ENCODE results near the gene PYY. TPM values are rescaled to one million over a fixed set of nuclear protein-coding genes. Genes with fewer than 3 reads are reported as not detected.
A peak's percentile ranks its signal among the peaks of the same experiment; 100 is the strongest.
"Not testable (repeated sequence)": the region's sequence is repeated elsewhere in the genome, so short reads cannot be mapped to it uniquely, and the experiment has no call there.

Gene PYY
- total RNA-seq, 4 donors from 2014 or later, result not detected

GRCh38 chr17:44000141-44000860 lies 46.6 kb upstream of the PYY start:
- WGBS, result 88% methylated on average over 12 of the region's 12 CpGs
- no peaks in the 10 kb centered on the region for H3K36me3 ChIP-seq

GRCh38 chr17:43999024-43999423 lies 45.3 kb upstream of the PYY start:
- no peak for TF ChIP-seq POLR2A (IDR thresholded peaks at IDR 0.05)
- TF ChIP-seq POLR2AphosphoS5 (IDR thresholded peaks at IDR 0.05), result no peak
- TF ChIP-seq EP300 (IDR thresholded peaks at IDR 0.05), result no peak
- no peak for TF ChIP-seq CTCF (IDR thresholded peaks at IDR 0.05)
- Histone ChIP-seq H3K27me3 (peaks cover 13% of the 10 kb centered on the region), H3K4me3 (no peak overlapping the region), H3K36me3 (no peaks in the 10 kb centered on the region), H3K4me1 (peaks cover 10% of the 10 kb centered on the region), H3K9me3 (no peaks in the 10 kb centered on the region), H3K27ac (no peak overlapping the region)
- no peak for DNase-seq (ENCODE audit: low spot score in 2 of 2)
- WGBS, result 84% methylated on average over 4 of the region's 4 CpGs

More at GRCh38 chr17:44000141-44000860, 46.6 kb upstream of the PYY start:
- H3K9me3 ChIP-seq, result no peaks in the 10 kb centered on the region
- TF ChIP-seq POLR2A (IDR thresholded peaks at IDR 0.05), result no peak
- no peak for TF ChIP-seq CTCF (IDR thresholded peaks at IDR 0.05)
- TF ChIP-seq POLR2AphosphoS5 (IDR thresholded peaks at IDR 0.05), result no peak
- TF ChIP-seq EP300 (IDR thresholded peaks at IDR 0.05), result no peak
- no peak for DNase-seq (ENCODE audit: low spot score in 2 of 2)
- H3K4me3 ChIP-seq, result no peak overlapping the region
- H3K27ac ChIP-seq, result no peak overlapping the region
- H3K27me3 ChIP-seq, result peaks cover 12% of the 10 kb centered on the region
- peaks cover 11% of the 10 kb centered on the region for H3K4me1 ChIP-seq

- Histone ChIP-seq H3K4me3 (no peak overlapping the region), H3K36me3 (no peaks in the 10 kb centered on the region), H3K9me3 (no peaks in the 10 kb centered on the region), H3K4me1 (peaks cover 10% of the 10 kb centered on the region), H3K27ac (no peak overlapping the region), H3K27me3 (peaks cover 16% of the 10 kb centered on the region)
- TF ChIP-seq POLR2A (IDR thresholded peaks at IDR 0.05) (no peak), EP300 (IDR thresholded peaks at IDR 0.05) (no peak), POLR2AphosphoS5 (IDR thresholded peaks at IDR 0.05) (no peak), CTCF (IDR thresholded peaks at IDR 0.05) (no peak)
- DNase-seq (ENCODE audit: low spot score in 2 of 2), result no peak
- WGBS, result 70% methylated on average over 3 of the region's 3 CpGs
Measured at GRCh38 chr17:43998552-43998951, 44.8 kb upstream of the PYY start.

- WGBS, result 97% methylated on average over 5 of the region's 5 CpGs
- Histone ChIP-seq H3K4me1 (peaks cover 10% of the 10 kb centered on the region), H3K27me3 (peaks cover 16% of the 10 kb centered on the region)
- not testable (repeated sequence) for DNase-seq (ENCODE audit: low spot score in 2 of 2); H3K4me3 ChIP-seq; H3K36me3 ChIP-seq; H3K27ac ChIP-seq; H3K9me3 ChIP-seq
Measured at GRCh38 chr17:43997180-43997579, 43.4 kb upstream of the PYY start.

GRCh38 chr17:43995150-43995471 lies 41.4 kb upstream of the PYY start:
- TF ChIP-seq POLR2AphosphoS5 (IDR thresholded peaks at IDR 0.05) (no peak), CTCF (IDR thresholded peaks at IDR 0.05) (no peak)
- Histone ChIP-seq H3K9me3 (no peaks in the 10 kb centered on the region), H3K27ac (no peak overlapping the region), H3K4me1 (peaks cover 10% of the 10 kb centered on the region), H3K27me3 (peaks cover 16% of the 10 kb centered on the region), H3K4me3 (peak overlapping the region; percentile 46), H3K36me3 (no peaks in the 10 kb centered on the region)
- DNase-seq (ENCODE audit: low spot score in 2 of 2), result no peak
- WGBS, result 21% methylated on average over 12 of the region's 12 CpGs

All from suprapubic skin (tissue), 4 donors.